ENCODE measurements around the gene CRY1. TPM values are rescaled to one million over a fixed set of nuclear protein-coding genes. Genes with fewer than 3 reads are reported as not detected.

Gene CRY1
- polyA plus RNA-seq, 1 donor from 2014 or later, result 33.4 TPM

DNA sequence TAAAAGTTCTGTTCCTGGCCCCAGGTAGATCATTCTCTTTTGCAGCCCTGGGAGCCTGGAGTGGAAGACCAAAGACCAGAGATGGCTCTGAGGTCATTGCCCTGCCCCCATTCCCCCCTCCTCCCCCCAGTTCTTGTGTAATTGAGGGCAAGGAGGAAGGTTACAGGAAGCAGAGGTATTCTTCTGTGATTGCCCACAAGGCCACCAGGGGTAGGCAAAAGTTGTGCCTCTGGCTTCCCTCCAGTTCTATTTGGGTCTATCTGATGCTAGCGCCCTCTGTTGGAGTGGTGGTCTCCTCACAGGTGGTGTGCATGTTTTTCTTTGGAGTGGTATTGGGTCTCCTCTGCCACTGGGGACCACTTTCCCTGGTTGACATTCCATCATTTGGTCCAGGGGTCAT, 41.2 kb upstream of the CRY1 start:
- H3K9me2 ChIP-seq (ENCODE audit: insufficient read depth, low read length), result no peaks in the 10 kb centered on the region
- no peaks in the 10 kb centered on the region for H3K36me3 ChIP-seq (ENCODE audit: insufficient read depth, low read length)
- no peak overlapping the region for H2AFZ ChIP-seq (ENCODE audit: low read depth, low read length)
- no peaks in the 10 kb centered on the region for H3K9me3 ChIP-seq (ENCODE audit: low read length)
- no peak overlapping the region for H3K27ac ChIP-seq (ENCODE audit: low read length)
- no peaks in the 10 kb centered on the region for H3K79me2 ChIP-seq (replicated peaks; ENCODE audit: insufficient read depth, low read length)
- no peaks in the 10 kb centered on the region for H4K20me1 ChIP-seq (ENCODE audit: insufficient read depth)
- no peak overlapping the region for H3K4me3 ChIP-seq (ENCODE audit: low read length)
- TF ChIP-seq POLR2AphosphoS5 (IDR thresholded peaks at IDR 0.05) (no peak), RAD21 (conservative IDR thresholded peaks at IDR 0.05) (no peak), SMC3 (conservative IDR thresholded peaks at IDR 0.05; ENCODE audit: poor library complexity) (no peak), EZH2 (IDR thresholded peaks at IDR 0.05; ENCODE audit: borderline replicate concordance, insufficient read depth, low read length, poor library complexity, severe bottlenecking) (no peak)
- TF ChIP-seq, protein P1, sequence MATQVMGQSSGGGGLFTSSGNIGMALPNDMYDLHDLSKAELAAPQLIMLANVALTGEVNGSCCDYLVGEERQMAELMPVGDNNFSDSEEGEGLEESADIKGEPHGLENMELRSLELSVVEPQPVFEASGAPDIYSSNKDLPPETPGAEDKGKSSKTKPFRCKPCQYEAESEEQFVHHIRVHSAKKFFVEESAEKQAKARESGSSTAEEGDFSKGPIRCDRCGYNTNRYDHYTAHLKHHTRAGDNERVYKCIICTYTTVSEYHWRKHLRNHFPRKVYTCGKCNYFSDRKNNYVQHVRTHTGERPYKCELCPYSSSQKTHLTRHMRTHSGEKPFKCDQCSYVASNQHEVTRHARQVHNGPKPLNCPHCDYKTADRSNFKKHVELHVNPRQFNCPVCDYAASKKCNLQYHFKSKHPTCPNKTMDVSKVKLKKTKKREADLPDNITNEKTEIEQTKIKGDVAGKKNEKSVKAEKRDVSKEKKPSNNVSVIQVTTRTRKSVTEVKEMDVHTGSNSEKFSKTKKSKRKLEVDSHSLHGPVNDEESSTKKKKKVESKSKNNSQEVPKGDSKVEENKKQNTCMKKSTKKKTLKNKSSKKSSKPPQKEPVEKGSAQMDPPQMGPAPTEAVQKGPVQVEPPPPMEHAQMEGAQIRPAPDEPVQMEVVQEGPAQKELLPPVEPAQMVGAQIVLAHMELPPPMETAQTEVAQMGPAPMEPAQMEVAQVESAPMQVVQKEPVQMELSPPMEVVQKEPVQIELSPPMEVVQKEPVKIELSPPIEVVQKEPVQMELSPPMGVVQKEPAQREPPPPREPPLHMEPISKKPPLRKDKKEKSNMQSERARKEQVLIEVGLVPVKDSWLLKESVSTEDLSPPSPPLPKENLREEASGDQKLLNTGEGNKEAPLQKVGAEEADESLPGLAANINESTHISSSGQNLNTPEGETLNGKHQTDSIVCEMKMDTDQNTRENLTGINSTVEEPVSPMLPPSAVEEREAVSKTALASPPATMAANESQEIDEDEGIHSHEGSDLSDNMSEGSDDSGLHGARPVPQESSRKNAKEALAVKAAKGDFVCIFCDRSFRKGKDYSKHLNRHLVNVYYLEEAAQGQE (IDR thresholded peaks at IDR 0.05; ENCODE audit: borderline replicate concordance), result no peak
- no peak overlapping the region for H3K4me2 ChIP-seq (ENCODE audit: low read length)
- no peaks in the 10 kb centered on the region for H3F3A ChIP-seq (ENCODE audit: insufficient read depth, low read length, poor library complexity, severe bottlenecking)
- no peaks in the 10 kb centered on the region for H3K27me3 ChIP-seq (ENCODE audit: insufficient read depth, low read depth, low read length)
- no peak overlapping the region for H3K9ac ChIP-seq (ENCODE audit: low read length)

DNA sequence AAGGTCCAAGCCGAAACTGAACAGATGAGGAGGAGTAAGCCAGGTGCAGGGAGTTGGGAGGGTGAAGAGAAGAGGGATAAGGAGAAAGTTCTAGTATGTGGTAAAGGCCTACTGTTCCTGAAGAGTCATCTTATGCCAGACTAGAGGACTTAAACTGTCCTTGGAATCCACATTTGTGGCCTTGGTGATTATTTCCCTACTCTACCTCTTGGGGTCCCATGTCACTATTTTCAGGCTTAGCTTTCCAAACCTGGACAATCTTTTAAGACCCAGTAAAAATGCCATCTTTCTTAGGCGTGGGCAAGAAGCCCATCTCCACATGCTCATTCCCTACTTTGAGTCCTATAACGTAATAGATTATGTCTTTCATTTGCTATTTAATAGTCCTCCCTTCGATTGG, 40.1 kb upstream of the CRY1 start:
- H3K27me3 ChIP-seq (ENCODE audit: insufficient read depth, low read depth, low read length), result no peaks in the 10 kb centered on the region
- TF ChIP-seq, protein P2, sequence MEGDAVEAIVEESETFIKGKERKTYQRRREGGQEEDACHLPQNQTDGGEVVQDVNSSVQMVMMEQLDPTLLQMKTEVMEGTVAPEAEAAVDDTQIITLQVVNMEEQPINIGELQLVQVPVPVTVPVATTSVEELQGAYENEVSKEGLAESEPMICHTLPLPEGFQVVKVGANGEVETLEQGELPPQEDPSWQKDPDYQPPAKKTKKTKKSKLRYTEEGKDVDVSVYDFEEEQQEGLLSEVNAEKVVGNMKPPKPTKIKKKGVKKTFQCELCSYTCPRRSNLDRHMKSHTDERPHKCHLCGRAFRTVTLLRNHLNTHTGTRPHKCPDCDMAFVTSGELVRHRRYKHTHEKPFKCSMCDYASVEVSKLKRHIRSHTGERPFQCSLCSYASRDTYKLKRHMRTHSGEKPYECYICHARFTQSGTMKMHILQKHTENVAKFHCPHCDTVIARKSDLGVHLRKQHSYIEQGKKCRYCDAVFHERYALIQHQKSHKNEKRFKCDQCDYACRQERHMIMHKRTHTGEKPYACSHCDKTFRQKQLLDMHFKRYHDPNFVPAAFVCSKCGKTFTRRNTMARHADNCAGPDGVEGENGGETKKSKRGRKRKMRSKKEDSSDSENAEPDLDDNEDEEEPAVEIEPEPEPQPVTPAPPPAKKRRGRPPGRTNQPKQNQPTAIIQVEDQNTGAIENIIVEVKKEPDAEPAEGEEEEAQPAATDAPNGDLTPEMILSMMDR (IDR thresholded peaks at IDR 0.05; ENCODE audit: poor library complexity, severe bottlenecking), result no peak
- no peak for TF ChIP-seq POLR2AphosphoS5 (IDR thresholded peaks at IDR 0.05)

DNA sequence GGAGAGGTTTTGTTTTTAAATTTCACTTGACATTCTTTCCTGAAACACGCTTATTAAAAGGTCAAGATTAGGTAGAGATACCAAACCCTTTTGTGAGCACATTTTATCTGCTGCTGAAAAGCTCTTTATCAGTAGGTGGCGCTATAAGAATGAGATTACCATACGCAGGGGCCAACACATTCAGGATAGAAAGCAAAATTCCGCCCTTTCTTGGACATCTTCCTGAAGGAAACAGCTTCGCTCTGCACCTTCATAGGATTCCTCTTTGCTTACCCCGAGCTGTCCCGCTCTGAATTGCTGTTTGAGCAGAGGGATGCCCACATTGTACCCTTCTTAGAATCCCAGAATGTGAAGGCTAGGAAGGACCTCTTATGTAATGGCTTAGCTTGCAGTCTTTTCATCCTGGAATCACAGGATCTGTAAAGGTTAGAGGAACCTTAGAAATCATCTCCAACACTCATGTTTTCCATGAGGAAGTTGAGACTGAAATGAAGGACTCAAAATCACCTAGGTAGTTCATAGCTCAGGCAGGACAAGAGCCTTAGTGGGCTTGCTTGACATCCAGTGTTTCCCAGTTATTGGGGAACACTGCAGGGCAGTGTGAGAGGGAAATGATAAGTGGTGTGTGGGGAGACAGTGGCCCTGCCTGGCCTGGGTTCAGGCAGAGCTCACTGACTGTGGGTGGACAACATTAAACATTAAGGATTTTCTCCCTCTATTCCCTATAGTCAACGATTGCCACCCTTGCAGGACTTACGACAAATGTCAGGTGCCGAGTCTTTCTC, 38.7 kb upstream of the CRY1 start:
- Histone ChIP-seq H3K9me2 (ENCODE audit: insufficient read depth, low read length) (no peaks in the 10 kb centered on the region), H3K27ac (ENCODE audit: low read length) (no peak overlapping the region), H3K4me2 (ENCODE audit: low read length) (no peak overlapping the region), H3K79me2 (replicated peaks; ENCODE audit: insufficient read depth, low read length) (no peaks in the 10 kb centered on the region), H3K4me3 (ENCODE audit: low read length) (no peak overlapping the region), H3K9me3 (ENCODE audit: low read length) (no peaks in the 10 kb centered on the region), H4K20me1 (ENCODE audit: insufficient read depth) (no peaks in the 10 kb centered on the region), H3K27me3 (ENCODE audit: insufficient read depth, low read depth, low read length) (no peaks in the 10 kb centered on the region), H3K9ac (ENCODE audit: low read length) (no peak overlapping the region), H3F3A (ENCODE audit: insufficient read depth, low read length, poor library complexity, severe bottlenecking) (no peaks in the 10 kb centered on the region), H3K36me3 (ENCODE audit: insufficient read depth, low read length) (no peaks in the 10 kb centered on the region), H2AFZ (ENCODE audit: low read depth, low read length) (peak overlapping the region; percentile 22)
- no peak for TF ChIP-seq EZH2 (IDR thresholded peaks at IDR 0.05; ENCODE audit: borderline replicate concordance, insufficient read depth, low read length, poor library complexity, severe bottlenecking)
- TF ChIP-seq RAD21 (conservative IDR thresholded peaks at IDR 0.05), result peak; percentile 96
- TF ChIP-seq TAF1 (IDR thresholded peaks at IDR 0.05; ENCODE audit: low read depth), result no peak
- peak; percentile 93 for TF ChIP-seq SMC3 (conservative IDR thresholded peaks at IDR 0.05; ENCODE audit: poor library complexity)
- TF ChIP-seq, protein P1 (IDR thresholded peaks at IDR 0.05; ENCODE audit: borderline replicate concordance), result no peak
- TF ChIP-seq, protein P2 (IDR thresholded peaks at IDR 0.05; ENCODE audit: poor library complexity, severe bottlenecking), result peak; percentile 96
- TF ChIP-seq EP300 (conservative IDR thresholded peaks at IDR 0.05; ENCODE audit: poor library complexity, severe bottlenecking), result no peak
- no peak for TF ChIP-seq POLR2AphosphoS5 (IDR thresholded peaks at IDR 0.05)
- TF ChIP-seq MXI1 (conservative IDR thresholded peaks at IDR 0.05; ENCODE audit: poor library complexity, severe bottlenecking), result no peak

More for the DNA sequence above, 40.1 kb upstream of the CRY1 start:
- no peak overlapping the region for H3K4me3 ChIP-seq (ENCODE audit: low read length)
- H3K9me2 ChIP-seq (ENCODE audit: insufficient read depth, low read length), result no peaks in the 10 kb centered on the region
- no peaks in the 10 kb centered on the region for H3K36me3 ChIP-seq (ENCODE audit: insufficient read depth, low read length)
- H3K9ac ChIP-seq (ENCODE audit: low read length), result no peak overlapping the region
- no peaks in the 10 kb centered on the region for H3K9me3 ChIP-seq (ENCODE audit: low read length)
- H2AFZ ChIP-seq (ENCODE audit: low read depth, low read length), result no peak overlapping the region
- no peaks in the 10 kb centered on the region for H3K79me2 ChIP-seq (replicated peaks; ENCODE audit: insufficient read depth, low read length)
- H3F3A ChIP-seq (ENCODE audit: insufficient read depth, low read length, poor library complexity, severe bottlenecking), result no peaks in the 10 kb centered on the region
- H4K20me1 ChIP-seq (ENCODE audit: insufficient read depth), result no peaks in the 10 kb centered on the region
- no peak overlapping the region for H3K27ac ChIP-seq (ENCODE audit: low read length)
- H3K4me2 ChIP-seq (ENCODE audit: low read length), result no peak overlapping the region

All from neural cell (in vitro differentiated cells).